A673 (cell line): Measurements from ENCODE around the gene SPSB1.

ENCODE experiments used
- EZH2 ChIP-seq: fragments of 200-600 bp; sonication (generic); IDR thresholded peaks from 2 replicates; pipeline ENCODE4 v1.6.1; 2017; ENCODE audit warnings: borderline replicate concordance, low read depth, mild to moderate bottlenecking, mixed read lengths, antibody characterized with exemption, low read length; ENCODE audit not compliant: poor library complexity, severe bottlenecking
- TF ChIP-seq, protein P1 (sequence below): fragments of 300-800, 200-600 bp; sonication (generic); conservative IDR thresholded peaks from 2 replicates; pipeline ENCODE4 v1.5.1; 2017; ENCODE audit warnings: low read depth, mild to moderate bottlenecking, antibody characterized with exemption, low read length, moderate library complexity, mixed read lengths

DNA sequence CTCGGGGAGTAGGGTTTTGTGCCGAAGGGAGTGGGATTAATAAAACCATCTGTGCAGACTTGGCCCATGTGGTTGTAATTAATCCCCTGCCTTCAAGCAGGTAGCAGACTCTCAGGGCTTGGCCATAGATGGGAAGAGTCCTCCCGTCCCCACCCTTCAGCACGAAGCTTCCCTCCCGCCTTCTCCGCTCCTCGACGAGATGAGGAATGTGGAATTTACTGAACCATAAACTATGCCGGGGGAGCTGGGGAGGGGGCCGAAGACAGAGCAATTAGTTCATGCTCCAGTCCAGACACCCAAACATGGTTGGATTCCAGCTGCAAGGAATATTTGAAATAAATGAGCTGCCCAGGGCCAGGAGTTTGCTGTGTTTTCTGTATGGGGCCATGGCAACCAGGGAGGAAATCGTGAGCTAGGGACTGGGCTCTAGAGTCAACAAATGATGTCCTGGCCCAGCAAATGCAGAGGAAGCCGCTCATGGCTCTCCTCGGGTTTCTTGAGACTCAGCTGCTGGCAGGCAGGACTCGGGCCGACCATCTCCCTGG lies 78.8 kb downstream of the SPSB1 start:
- TF ChIP-seq, protein P1, sequence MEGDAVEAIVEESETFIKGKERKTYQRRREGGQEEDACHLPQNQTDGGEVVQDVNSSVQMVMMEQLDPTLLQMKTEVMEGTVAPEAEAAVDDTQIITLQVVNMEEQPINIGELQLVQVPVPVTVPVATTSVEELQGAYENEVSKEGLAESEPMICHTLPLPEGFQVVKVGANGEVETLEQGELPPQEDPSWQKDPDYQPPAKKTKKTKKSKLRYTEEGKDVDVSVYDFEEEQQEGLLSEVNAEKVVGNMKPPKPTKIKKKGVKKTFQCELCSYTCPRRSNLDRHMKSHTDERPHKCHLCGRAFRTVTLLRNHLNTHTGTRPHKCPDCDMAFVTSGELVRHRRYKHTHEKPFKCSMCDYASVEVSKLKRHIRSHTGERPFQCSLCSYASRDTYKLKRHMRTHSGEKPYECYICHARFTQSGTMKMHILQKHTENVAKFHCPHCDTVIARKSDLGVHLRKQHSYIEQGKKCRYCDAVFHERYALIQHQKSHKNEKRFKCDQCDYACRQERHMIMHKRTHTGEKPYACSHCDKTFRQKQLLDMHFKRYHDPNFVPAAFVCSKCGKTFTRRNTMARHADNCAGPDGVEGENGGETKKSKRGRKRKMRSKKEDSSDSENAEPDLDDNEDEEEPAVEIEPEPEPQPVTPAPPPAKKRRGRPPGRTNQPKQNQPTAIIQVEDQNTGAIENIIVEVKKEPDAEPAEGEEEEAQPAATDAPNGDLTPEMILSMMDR = no peak
- no peak for TF ChIP-seq EZH2
